Kidney (tissue), 14 donors: ENCODE results near the gene ZKSCAN1. TPM values are rescaled to one million over a fixed set of nuclear protein-coding genes. Genes with fewer than 3 reads are reported as not detected.

Experiments used
- DNase-seq, 5 donors: peaks; one replicate each; pipeline ENCODE4 v3.0.0-alpha.2; 2013 to 2020
- FAIRE-seq: peaks from 2 replicates; lab custom pipeline; 2012; peaks lifted over from hg19 to GRCh38; lab: Jason Lieb, UNC
- H3K27ac ChIP-seq, 2 donors: one replicate each; pipeline ENCODE4 v1.7.0; 2013; ENCODE audit warnings: low read depth in 2 of 2, low read length in 2 of 2, inconsistent platforms in 1 of 2
- H3K27me3 ChIP-seq: one replicate; pipeline ENCODE4 v1.7.1; 2013; ENCODE audit warnings: low read length, inconsistent platforms; ENCODE audit not compliant: control insufficient read depth, insufficient read depth
- H3K36me3 ChIP-seq, 3 donors: one replicate each; pipeline versions ENCODE4 v1.7.0 to v1.7.1; 2013; ENCODE audit warnings: low read length in 3 of 3, control low read depth in 1 of 3, inconsistent platforms in 1 of 3; ENCODE audit not compliant: insufficient read depth in 3 of 3, control insufficient read depth in 2 of 3
- H3K4me1 ChIP-seq, 3 donors: one replicate each; pipeline versions ENCODE4 v1.7.0 to v1.7.1; 2013; ENCODE audit warnings: low read length in 3 of 3, inconsistent platforms in 1 of 3, low read depth in 1 of 3; ENCODE audit not compliant: control insufficient read depth in 2 of 3, insufficient read depth in 2 of 3
- H3K4me3 ChIP-seq, 3 donors: one replicate each; pipeline versions ENCODE4 v1.7.0 to v1.8.1; 2013; ENCODE audit warnings: low read length in 3 of 3, control low read depth in 1 of 3, inconsistent platforms in 1 of 3
- H3K9ac ChIP-seq, 3 donors: one replicate each; pipeline versions ENCODE4 v1.7.0 to v1.7.1; 2013; ENCODE audit warnings: low read length in 3 of 3, control low read depth in 1 of 3, inconsistent platforms in 1 of 3
- H3K9me3 ChIP-seq, 3 donors: one replicate each; pipeline versions ENCODE4 v1.7.0 to v1.7.1; 2013; ENCODE audit warnings: low read length in 3 of 3, control low read depth in 1 of 3, inconsistent platforms in 1 of 3; ENCODE audit not compliant: control insufficient read depth in 2 of 3, insufficient read depth in 1 of 3
- intact Hi-C: fragments of 100-400 bp; cut with DNase I; formaldehyde crosslinking; loops from one replicate; pipeline ENCODE4 v1.11.1; 2022
- polyA plus RNA-seq: library from polyadenylated mRNA; stranded (reverse); fragments of 350-450 nt; fragmentation: Illumina TruSeq; extraction: RNeasy Lipid Tissue Mini Kit (QIAGEN cat#74804); gene quantifications from one replicate; pipeline ENCODE4 v1.2.3, GENCODE V29; 2014; ENCODE audit warnings: low read depth, low replicate concordance; ENCODE audit not compliant: insufficient read depth
- total RNA-seq: library from RNA; stranded (reverse); fragmentation: NEBNext Ultra II Directional; extraction: Animal tissue kit (Norgen Biotek cat#: 25700); gene quantifications from one replicate; pipeline ENCODE4 v1.2.1, GENCODE V29; 2021
- TF ChIP-seq, protein P1 (sequence below): IDR thresholded peaks from 3 replicates; pipeline ENCODE4 v1.5.1; 2012; ENCODE audit warnings: mild to moderate bottlenecking, moderate library complexity, borderline replicate concordance; ENCODE audit not compliant: insufficient read depth; ENCODE audit errors: extremely low read depth
- donor health status: control.
- donor health status: control.
- donor health status: control.
- donor health status: control.
- donor health status: control.
- donor health status: DM: yes; HTN: yes; CAD: no.
- donor health status: Normal renal cell carcinoma (clear cell type).

ZKSCAN1 gene
- total and polyA plus RNA-seq, 2 donors from 2014 or later, result 7.7 to 76.6 TPM

DNA sequence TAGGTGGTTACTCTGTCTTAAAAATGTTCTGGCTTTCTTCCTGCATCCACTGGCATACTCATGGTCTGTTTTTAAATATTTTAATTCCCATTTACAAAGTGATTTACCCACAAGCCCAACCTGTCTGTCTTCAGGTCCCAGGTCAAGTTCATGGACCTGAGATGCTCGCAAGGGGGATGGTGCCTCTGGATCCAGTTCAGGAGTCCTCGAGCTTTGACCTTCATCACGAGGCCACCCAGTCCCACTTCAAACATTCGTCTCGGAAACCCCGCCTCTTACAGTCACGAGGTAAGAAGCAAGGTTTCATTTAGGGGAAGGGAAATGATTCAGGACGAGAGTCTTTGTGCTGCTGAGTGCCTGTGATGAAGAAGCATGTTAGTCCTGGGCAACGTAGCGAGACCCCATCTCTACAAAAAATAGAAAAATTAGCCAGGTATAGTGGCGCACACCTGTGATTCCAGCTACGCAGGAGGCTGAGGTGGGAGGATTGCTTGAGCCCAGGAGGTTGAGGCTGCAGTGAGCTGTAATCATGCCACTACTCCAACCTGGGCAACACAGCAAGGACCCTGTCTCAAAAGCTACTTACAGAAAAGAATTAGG is 8.7 kb downstream of the ZKSCAN1 start:
- intact Hi-C loops, result no loop called here
- peaks cover 8 to 35% (median 12%) of the 10 kb centered on the region in 3 donors for H3K36me3 ChIP-seq

DNA sequence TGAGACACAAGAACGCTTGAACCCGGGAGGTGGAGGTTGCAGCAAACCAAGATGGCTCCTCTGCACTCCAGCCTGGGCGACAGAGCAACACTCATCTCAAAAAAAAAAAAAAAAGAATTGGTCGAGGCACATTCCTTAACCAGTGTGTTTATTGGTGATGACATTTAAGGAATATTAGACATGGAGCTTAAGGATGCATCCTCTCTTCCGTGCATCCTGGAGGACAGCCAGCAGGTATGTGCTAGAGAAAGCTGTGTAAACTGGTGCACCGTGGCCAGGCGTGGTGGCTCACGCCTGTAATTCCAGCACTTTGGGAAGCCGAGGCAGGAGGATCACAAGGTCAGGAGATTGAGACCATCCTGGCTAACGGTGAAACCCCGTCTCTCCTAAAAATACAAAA is 11.8 kb downstream of the ZKSCAN1 start:
- H3K4me3 ChIP-seq, result no peak overlapping the region
- intact Hi-C loops, result no loop called here
- H3K27me3 ChIP-seq, result no peaks in the 10 kb centered on the region
- TF ChIP-seq, protein P1, sequence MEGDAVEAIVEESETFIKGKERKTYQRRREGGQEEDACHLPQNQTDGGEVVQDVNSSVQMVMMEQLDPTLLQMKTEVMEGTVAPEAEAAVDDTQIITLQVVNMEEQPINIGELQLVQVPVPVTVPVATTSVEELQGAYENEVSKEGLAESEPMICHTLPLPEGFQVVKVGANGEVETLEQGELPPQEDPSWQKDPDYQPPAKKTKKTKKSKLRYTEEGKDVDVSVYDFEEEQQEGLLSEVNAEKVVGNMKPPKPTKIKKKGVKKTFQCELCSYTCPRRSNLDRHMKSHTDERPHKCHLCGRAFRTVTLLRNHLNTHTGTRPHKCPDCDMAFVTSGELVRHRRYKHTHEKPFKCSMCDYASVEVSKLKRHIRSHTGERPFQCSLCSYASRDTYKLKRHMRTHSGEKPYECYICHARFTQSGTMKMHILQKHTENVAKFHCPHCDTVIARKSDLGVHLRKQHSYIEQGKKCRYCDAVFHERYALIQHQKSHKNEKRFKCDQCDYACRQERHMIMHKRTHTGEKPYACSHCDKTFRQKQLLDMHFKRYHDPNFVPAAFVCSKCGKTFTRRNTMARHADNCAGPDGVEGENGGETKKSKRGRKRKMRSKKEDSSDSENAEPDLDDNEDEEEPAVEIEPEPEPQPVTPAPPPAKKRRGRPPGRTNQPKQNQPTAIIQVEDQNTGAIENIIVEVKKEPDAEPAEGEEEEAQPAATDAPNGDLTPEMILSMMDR, result no peak
- no peak for FAIRE-seq
- H3K9ac ChIP-seq, result no peak overlapping the region
- peaks cover 15 to 57% (median 33%) of the 10 kb centered on the region in 3 donors for H3K36me3 ChIP-seq
- H3K27ac ChIP-seq, result no peak overlapping the region
- H3K4me1 ChIP-seq, result no peaks in the 10 kb centered on the region
- no peak for DNase-seq
- no peaks in the 10 kb centered on the region for H3K9me3 ChIP-seq

More for the DNA sequence above, 8.7 kb downstream of the ZKSCAN1 start:
- Histone ChIP-seq H3K9me3 (no peaks in the 10 kb centered on the region), H3K27me3 (no peaks in the 10 kb centered on the region), H3K4me3 (no peak overlapping the region), H3K9ac (no peak overlapping the region), H3K27ac (peak overlapping the region in 1 of 2 donors; percentile 13), H3K4me1 (no peaks in the 10 kb centered on the region)
- TF ChIP-seq, protein P1, result no peak
- no peak for FAIRE-seq
- no peak for DNase-seq

DNA sequence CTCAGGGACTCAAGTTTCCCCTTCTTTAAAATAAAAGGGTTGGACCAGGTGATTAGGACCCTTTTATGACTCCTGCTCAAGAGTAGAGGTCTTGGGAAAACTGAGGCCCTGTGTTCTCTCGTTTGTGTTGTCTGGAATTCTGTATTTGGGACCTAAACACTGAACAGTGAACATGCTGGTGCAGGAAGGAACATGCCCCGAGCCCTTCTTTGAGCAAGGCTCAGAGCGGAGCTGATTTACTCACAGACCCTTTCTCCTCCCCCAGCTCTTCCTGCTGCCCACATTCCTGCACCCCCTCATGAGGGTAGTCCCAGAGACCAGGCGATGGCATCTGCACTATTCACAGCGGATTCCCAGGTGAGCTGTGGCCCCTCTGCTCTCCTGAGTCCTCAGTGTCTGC is 14.2 kb downstream of the ZKSCAN1 start:
- H3K4me1 ChIP-seq, result no peaks in the 10 kb centered on the region
- H3K36me3 ChIP-seq, result peaks cover 23 to 61% (median 38%) of the 10 kb centered on the region in 3 donors
- TF ChIP-seq, protein P1, result no peak
- no peaks in the 10 kb centered on the region for H3K9me3 ChIP-seq
- no peak overlapping the region for H3K4me3 ChIP-seq
- DNase-seq (no peak), FAIRE-seq (no peak)
- H3K9ac ChIP-seq, result no peak overlapping the region
- H3K27ac ChIP-seq, result no peak overlapping the region
- intact Hi-C loops, result no loop called here
- no peaks in the 10 kb centered on the region for H3K27me3 ChIP-seq
